ENCODE results near the gene FOXD3.

FOXD3 gene

GRCh38 chr1:63367215-63368103 lies 45.1 kb downstream of the FOXD3 start, which contains the start of gene ALG6:
TSS of gene ALG6 (plus strand) at chr1:63367627. CDS start at chr1:63370978, 3,351 bp downstream.
- Histone ChIP-seq H3K27ac (ENCODE audit: low read length) (no peak within 1 kb of the TSS), H3K9me3 (ENCODE audit: insufficient read depth, low read depth, low read length) (no peaks in the 10 kb centered on the region), H3K9ac (ENCODE audit: low read depth, low read length) (peak within 1 kb of the TSS; percentile 93), H3K4me1 (ENCODE audit: insufficient read depth, low read length) (no peaks in the 10 kb centered on the region), H3K27me3 (ENCODE audit: insufficient read depth, low read length) (peaks cover 11% of the 10 kb centered on the region; the same call in 1 of the 2 replicates), H3K4me3 (ENCODE audit: low read length) (peak within 1 kb of the TSS; percentile 85), H3K36me3 (ENCODE audit: insufficient read depth, low read depth, low read length) (peaks cover 20% of the 10 kb centered on the region; the same call in 1 of the 2 replicates)

GRCh38 chr1:63368131-63368530 lies 45.8 kb downstream of the FOXD3 start:
- Histone ChIP-seq H3K27me3 (ENCODE audit: insufficient read depth, low read length) (peaks cover 11% of the 10 kb centered on the region; the same call in 1 of the 2 replicates), H3K9me3 (ENCODE audit: insufficient read depth, low read depth, low read length) (no peaks in the 10 kb centered on the region), H3K4me1 (ENCODE audit: insufficient read depth, low read length) (no peaks in the 10 kb centered on the region), H3K36me3 (ENCODE audit: insufficient read depth, low read depth, low read length) (peaks cover 21% of the 10 kb centered on the region; the same call in 1 of the 2 replicates), H3K4me3 (ENCODE audit: low read length) (peak overlapping the region; percentile 85), H3K27ac (ENCODE audit: low read length) (no peak overlapping the region), H3K9ac (ENCODE audit: low read depth, low read length) (peak overlapping the region; percentile 93)
